HG03139 (cell line): ENCODE data around the gene CORO1C.
"Not testable (repeated sequence)": the region's sequence is repeated elsewhere in the genome, so short reads cannot be mapped to it uniquely, and the experiment has no call there.

Source experiments
- ATAC-seq: cut with Tn5 transposase; IDR thresholded peaks from one replicate; pipeline ENCODE4 v1.9.1; 2021; ENCODE audit not compliant: unreplicated experiment

Gene CORO1C

DNA sequence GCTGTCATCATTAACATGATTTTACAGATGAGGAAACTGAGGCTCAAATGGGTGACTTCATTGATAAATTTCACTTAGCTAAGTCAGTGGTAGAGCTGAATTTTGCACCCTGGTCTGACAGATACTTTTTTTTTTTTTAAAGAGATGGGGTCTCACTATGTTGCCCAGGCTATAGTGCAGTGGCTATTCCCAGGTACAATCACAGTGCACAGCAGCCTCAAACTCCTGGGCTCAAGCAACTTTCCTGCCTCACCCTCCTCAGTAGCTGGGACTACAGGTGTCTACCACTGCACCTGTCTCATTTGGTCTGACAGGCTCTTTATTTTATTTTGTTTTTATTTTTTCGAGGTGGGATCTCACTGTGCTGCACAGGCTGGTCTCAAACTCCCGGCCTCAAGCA lies 24.2 kb upstream of the CORO1C start:
- ATAC-seq, result no peak

- ATAC-seq, result no peak
These were observed 22.7 kb upstream of the CORO1C start for GRCh38 chr12:108753976-108754375.

DNA sequence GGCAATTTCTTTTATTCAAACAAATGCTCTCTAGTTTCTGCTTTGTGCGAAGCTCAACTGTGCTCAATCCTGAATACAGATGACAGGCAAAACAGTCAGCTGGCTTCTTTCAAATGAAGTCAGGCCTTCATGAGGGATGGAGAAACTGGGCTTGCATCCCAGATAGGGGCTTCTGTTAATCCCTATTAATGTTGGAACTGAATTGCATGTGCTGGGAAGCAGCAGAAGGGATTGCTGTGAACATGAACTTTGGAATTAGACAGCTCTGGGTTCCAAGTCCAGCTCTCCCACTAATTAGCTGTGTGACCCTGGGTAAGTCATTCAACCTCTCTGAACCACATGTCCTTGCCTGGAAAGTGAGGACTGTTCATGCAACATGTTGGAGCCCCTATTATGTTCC lies 21.1 kb upstream of the CORO1C start:
- no peak for ATAC-seq

DNA sequence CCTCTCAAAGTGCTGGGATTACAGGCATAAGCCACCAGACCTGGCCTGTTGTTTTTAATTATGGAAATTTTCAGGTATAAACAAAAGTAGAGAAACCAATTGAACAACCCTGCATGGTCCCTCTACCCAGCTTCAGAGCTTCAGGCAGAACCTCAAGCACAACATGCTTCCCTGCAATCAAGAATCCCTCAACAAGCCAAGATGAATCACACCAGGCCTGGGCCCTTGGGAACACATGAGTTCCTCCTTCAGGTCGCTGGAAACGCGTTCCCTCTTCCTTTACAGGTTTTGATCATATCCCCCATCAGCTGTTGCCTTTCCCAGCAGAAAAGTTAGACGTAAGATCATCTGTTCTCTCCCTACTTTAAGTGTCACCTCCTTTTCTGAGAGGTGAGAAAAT lies 20.5 kb upstream of the CORO1C start:
- no peak for ATAC-seq

DNA sequence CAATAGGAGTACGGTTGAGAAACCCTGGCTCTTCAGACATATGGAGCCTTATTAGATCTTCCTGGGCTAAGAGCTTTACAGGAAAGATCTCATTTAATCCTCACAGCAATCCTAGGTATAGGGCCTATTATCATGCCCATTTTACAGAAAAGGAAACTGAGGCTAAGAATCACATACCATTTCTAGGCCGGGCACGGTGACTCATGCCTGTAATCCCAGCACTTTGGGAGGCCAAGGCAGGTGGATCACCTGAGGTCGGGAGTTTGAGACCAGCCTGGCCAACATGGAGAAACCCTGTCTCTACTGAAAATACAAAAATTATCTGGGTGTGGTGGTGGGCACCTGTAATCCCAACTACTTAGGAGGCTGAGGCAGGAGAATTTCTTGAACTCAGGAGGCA lies 19.7 kb upstream of the CORO1C start:
- ATAC-seq, result not testable (repeated sequence)

DNA sequence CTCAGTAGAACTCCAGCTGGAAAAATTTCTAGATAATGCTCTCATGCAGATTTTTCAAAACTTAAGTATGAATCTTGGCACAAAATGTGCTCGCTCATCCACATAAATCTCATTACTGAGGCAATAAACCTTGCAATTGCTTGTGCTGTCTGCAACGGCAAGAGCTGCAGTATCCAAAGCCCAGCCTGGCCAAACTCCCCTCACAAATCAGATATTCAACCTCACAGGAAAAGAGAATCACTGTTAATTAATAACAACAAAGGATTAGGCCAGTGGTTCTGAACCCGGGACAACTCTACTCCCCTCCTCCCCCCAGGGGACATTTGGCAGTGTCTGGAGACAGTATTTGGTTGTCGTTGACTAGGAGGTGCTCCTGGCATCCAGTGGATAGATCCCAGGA lies 19.2 kb upstream of the CORO1C start:
- ATAC-seq, result no peak

GRCh38 chr12:108747563-108747962 lies 16.2 kb upstream of the CORO1C start:
- ATAC-seq, result no peak

DNA sequence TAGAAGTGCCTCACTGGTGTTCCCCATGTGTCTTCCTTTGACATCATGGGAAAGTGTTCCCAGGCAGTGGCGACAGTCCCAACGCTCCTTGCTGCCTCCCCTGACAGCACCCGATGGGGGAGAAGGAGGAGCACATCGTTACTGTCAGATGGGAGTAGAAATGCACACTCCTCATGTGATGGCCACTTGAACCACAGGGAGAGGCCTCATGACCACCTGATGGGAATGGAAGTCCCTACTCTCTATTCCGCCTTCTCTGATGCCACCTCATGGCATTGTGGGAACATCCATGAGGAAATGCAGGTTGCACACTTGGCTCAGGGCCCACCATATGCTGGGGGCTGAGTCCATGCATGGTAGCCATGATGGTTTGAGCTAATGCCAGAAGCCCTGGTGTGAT lies 14.3 kb upstream of the CORO1C start:
- no peak for ATAC-seq

DNA sequence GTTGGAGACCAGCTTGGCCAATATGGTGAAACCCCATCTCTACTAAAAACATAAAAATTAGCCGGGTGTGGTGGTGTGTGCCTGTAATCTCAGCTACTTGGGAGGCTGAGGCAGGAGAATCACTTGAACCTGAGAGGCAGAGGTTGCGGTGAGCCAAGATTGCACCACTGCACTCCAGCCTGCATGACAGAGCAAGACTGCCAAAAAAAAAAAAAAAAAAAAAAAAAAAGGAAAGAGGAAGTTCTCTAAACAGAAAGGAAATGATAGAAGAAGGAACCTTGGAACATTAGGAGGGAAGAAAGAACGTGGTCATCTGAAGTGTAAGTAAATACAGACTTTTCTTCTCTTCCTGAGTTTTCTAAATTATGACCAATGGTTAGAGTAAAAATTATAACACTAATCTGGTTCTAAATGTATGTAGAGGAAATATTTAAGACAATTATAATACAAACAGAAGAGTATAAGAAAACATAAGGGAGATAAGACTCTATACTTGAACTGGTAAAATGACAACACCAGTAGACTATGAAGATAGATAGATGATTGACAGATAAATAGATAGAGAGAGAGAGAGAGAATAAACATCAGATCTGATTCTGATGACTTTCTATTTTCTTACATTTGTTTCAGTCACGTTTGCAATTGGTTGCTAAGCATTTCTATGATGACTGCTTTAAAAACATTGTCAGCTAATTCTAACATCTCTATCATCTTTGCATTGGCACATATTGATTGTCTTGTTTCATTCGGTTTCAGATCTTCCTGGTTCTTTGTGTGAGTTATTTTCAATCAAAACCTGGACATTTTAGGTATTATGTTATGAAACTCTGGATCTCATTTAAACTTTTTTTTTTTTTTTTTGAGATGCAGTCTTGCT lies 12.9 kb upstream of the CORO1C start:
- no peak for ATAC-seq

DNA sequence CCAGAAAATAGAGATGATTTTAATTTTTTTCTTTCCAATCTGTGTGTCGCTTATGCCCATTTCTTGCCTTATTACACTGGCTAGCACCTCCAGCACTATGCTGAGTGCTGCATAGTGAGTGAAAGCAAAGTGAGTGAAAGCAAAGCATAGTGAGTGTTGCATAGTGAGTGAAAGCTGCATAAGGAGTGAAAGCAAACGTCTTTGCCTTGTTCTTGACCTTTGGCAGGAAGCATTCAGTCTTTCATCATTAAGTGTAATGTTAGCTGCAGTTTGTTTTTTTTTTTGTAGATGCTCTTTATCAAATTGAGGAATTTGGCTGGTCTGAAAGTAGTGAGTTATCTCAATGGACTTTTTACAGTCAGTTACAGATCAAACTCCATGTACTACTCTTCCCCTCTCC lies 6.9 kb upstream of the CORO1C start:
- no peak for ATAC-seq

GRCh38 chr12:108735855-108736254 lies 4.5 kb upstream of the CORO1C start:
- ATAC-seq, result no peak

DNA sequence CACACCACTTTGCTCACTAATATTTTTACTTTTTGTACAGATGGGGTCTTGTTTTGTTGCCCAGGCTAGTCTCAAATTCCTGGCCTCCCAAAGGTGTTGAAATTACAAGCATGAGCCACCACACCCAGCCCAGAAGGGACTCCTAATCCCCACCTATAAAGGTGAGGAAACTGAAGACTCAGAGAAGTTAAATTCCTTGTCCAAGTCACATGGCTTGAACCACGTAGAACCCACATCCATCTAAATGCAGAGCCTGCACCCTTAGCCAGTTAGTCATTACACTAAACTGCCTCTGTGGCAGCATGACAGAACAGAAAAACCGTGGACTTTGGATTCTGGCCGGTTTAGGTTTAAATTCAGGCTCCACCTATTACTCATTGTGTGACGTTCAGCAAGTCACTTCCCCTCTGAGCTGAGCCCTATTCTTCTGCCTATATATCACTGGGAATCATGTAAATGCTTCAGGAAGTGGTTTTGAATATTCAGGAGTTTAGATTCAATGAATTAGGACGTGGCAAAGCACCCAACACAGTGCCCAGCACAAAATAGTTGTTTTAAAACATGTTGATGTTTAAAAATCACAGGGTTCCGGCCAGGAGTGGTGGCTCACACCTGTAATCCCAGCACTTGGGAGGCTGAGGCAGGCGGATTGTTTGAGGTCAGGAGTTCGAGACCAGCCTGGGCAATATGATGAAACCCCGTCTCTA lies 3.0 kb upstream of the CORO1C start:
- ATAC-seq, result no peak

- not testable (repeated sequence) for ATAC-seq
These were observed 1.9 kb upstream of the CORO1C start for GRCh38 chr12:108733230-108733531.

- no peak for ATAC-seq
These were observed 1.3 kb upstream of the CORO1C start for GRCh38 chr12:108732489-108733229.

- peak; percentile 43 for ATAC-seq
These were observed 646 bp upstream of the CORO1C start for GRCh38 chr12:108731866-108732461.

GRCh38 chr12:108730365-108731104 lies 783 bp downstream of the CORO1C start:
- ATAC-seq, result no peak

DNA sequence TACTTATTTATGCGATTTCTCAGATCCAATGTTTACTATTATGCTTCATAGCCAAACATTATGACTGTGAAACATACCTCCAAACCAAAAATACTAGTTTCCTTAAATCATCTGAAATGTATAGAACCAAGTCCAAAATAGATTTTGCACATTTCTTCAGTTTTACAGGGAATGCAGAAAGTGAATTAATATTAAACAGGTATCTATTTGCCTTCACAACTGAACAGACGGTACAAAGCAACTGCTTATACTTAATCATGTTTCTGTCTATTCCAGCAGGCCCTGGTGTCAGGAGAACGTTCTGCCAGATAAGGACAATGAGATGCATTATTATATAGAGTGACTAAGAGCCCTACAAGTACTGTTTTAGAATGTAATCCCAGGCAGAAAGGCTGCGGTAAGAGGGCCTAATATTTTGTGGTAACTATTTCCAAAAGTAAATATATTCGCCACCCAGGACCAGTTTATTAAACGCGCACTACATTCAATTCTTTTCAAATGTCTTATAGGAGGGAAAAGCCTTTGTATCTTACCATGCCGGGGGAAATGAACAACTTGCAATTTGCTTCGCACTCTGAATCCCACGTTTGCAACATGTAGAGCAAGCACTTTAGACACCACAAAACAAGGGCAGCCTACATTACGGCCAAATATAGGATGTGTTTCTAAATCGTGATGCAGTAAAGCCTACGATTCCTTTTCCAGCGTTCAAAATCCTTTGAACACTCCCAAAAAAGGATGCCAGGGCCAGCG lies 1.5 kb downstream of the CORO1C start:
- no peak for ATAC-seq

DNA sequence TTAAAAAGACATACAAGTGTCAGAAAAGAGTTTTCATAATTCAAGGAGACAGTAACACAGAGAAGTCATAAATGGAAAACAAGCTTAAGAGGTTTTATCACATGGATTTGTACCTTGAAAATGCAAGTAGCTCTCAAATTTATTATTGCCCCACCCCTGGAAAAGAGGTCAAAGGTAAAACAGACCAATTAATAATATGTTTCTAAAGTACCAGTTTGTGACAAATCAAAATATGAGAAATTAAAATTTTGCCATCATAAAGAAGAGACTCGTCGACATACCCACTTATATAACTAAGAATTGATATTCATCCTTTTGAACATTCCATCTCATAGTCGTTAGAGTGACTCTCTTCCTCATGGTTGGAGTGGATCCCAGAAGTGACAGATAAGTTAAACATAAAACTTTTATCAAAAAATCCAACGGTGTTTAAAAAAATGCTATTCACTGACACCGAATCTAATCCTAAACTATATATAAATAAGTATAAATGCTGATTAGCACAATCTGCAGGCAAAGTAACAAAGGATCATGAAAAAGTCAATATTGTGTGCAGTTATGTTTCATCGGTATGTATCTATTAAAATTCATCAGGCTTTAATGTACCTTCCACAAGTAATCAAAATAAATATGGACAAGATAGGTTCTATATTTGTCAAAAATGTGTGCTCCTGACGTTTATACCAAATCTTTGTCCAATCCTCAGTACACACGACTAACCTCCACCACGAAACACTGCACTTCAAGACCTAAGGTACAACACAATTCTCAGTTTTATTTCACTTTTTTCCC lies 2.3 kb downstream of the CORO1C start:
- no peak for ATAC-seq
